GM18858 (cell line): ENCODE results near the gene PIP5K1B.
A peak's percentile ranks its signal among the peaks of the same experiment; 100 is the strongest.
"Not testable (repeated sequence)": the region's sequence is repeated elsewhere in the genome, so short reads cannot be mapped to it uniquely, and the experiment has no call there.

ENCODE experiments used
- ATAC-seq: cut with Tn5 transposase; IDR thresholded peaks from one replicate; pipeline ENCODE4 v1.9.1; 2021; ENCODE audit not compliant: unreplicated experiment

Gene PIP5K1B

GRCh38 chr9:68704814-68705530 is at the start of gene PIP5K1B:
PIP5K1B (plus strand) TSS chr9:68705240; CDS start chr9:68822615, 117,375 bp downstream.
- ATAC-seq: peak; percentile 66

- no peak for ATAC-seq
Measured at GRCh38 chr9:68664036-68664435, 41.0 kb upstream of the PIP5K1B start.

DNA sequence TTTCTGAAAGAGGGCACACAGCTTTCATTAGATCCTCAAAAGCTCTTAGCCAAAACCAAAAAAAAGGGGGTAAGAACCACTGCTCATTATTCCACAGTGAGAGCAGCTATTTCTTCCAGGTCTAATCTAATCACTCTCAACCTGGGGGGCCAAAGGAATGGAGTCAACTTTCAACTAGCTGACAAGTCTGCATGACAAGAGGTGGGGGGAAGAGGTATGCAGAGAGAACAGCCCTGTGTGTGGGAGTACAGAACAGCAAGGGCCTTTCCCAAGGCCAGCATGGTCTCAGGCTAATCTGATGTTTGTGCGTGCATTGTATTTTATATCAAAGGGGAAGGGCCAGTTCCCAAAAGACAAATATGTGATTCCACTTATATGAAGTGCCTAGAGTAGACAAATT is 36.9 kb upstream of the PIP5K1B start:
- no peak for ATAC-seq

GRCh38 chr9:68669218-68669617 is 35.8 kb upstream of the PIP5K1B start:
- ATAC-seq: no peak

DNA sequence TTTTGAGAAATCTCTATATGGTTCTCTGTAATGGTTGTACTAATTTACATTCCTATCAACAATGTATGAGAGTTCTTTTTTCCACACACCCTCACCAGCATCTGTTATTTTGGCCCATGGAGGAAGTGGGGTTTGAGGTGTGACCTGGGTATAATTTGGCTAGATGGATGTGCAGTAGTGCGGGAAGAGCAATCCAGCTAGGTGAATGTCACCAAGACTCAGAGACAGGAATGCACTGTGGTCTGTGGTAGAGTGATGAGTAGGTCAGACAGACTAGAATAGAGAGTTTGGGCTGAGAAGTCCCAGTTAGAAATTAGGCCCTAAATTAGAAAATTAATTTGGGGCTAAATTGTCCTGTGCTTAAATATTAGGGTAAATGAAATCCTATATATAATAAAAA is 32.8 kb upstream of the PIP5K1B start:
- ATAC-seq: peak; percentile 76

- ATAC-seq: no peak
Measured at GRCh38 chr9:68672625-68673024, 32.4 kb upstream of the PIP5K1B start.

- ATAC-seq: no peak
Measured at GRCh38 chr9:68678430-68678829, 26.6 kb upstream of the PIP5K1B start.

GRCh38 chr9:68683433-68683832 is 21.6 kb upstream of the PIP5K1B start:
- ATAC-seq: no peak

DNA sequence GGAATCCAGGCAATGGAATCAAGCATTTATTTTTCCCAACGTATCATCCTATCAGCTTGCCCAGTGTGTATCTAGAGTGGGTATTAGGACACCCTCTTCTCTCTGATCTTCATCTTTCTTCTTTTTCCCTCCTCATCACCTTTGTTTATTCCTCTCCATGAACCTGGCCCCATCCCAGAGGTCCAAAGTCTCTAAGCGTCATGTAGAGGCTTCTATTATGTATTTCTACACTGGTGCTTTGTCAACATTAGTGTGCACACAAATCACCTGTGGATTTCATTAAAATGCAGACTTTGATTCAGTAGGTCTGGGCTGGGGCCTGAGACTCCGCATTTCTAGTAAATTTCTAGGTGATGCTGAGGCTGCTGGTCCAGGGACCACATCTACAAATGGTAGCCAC is 19.8 kb upstream of the PIP5K1B start:
- ATAC-seq: no peak

- ATAC-seq: peak; percentile 61
Measured at GRCh38 chr9:68685770-68686169, 19.3 kb upstream of the PIP5K1B start.

- no peak for ATAC-seq
Measured at GRCh38 chr9:68690088-68690487, 15.0 kb upstream of the PIP5K1B start.

- no peak for ATAC-seq
Measured at GRCh38 chr9:68692519-68692918, 12.5 kb upstream of the PIP5K1B start.

DNA sequence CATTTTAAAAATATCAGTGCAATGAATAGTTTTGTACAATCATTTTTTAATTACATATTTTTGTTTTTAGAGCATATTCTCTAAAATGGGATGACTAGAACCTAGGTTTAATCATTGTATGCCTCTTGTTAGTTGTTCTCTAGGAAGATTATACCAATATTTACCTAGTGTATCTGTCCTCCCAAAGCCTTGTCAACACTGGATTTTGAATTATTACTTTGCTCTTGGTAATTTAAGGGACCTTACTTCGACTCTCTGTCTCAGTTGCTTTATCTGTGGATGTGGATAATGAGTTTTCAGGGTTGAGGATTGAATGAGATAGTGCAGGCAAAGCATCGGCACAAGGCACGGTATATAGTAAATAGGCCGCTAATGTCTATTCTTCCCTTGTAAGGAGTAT is 10.9 kb upstream of the PIP5K1B start:
- no peak for ATAC-seq

DNA sequence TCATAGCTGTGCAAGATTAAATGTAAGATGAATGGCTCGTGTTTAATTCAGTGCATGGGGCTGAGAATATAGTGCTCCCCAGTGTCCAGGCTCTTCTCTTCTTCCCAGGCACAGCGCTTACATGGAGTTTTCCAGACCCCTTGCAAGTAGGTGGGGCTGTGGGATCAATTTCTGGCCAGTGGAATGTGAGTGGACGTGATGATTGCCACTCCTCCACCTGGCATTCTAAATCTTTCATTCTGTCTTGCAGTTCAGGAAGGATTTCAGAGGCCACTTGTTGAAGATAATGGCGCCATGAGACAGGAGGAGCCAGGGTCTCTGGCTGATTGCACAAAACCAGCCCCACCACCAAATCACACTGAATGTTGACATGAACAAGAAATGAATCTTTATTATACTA is 7.2 kb upstream of the PIP5K1B start:
- no peak for ATAC-seq

DNA sequence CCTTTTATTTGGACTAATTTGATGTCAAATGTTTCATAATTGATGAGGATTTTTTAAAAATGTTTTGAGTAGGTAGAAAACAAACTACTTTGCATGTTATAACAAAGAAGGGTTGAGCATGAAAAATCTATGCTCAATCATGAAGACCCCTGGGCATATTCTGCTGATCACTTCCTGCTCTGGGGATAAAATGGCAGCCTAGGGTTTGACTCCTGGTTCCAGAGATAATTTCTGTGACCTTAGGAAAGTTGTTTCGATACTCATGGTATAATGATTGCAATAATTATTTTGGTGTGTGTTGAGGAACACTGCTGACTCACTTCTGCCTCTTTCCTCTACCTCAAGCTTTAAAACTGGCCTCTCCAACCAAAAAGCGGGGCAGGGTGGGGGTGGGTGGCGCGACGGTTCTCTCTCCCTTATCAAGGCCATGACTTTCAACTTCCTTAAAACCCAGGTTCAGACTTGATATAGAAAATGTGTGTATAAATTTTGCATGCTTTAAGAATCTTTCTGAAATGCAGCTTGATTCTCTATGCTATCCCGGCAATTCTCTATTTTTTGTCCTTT is 6.0 kb upstream of the PIP5K1B start:
- ATAC-seq: no peak

DNA sequence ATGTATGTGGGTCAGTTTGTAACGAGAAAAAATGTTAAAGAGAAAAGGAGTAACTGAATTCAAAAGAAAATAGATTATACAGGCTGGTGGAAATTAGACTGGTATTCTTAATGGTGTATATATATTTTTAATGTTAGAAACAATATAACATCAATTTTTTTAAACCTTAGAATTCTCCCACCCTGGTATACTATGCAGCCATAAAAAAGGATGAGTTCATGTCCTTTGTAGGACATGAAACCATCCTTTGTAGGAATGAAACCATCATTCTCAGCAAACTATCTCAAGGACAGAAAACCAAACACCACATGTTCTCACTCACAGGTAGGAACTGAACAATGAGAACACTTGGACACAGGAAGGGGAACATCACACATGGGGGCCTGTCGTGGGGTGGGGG is 5.4 kb upstream of the PIP5K1B start:
- ATAC-seq: not testable (repeated sequence)

- ATAC-seq: no peak
Measured at GRCh38 chr9:68702493-68702892, 2.5 kb upstream of the PIP5K1B start.

DNA sequence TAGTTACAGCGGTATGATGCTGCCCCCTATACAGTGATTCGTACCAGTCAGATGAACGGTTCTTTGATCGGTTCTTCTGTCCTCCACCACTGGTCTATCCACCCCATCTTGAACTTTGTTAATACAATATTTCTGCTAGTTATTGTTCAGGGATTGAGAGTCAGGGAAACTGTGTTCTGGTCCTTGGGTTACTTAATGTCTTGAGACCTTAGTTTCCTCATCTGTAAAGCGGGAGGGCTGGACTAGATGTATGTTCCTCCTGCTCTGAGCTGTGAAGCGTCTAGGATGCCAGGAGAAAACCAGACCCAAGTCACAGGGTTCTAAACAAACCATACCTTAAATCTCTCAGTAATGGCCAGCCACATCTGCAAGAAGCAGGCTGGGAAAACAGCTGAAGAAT is 1.4 kb upstream of the PIP5K1B start:
- no peak for ATAC-seq

GRCh38 chr9:68704498-68704813 is 584 bp upstream of the PIP5K1B start:
- ATAC-seq: no peak

- ATAC-seq: no peak
Measured at GRCh38 chr9:68705531-68706362, 707 bp downstream of the PIP5K1B start.

- ATAC-seq: peak; percentile 32
Measured at GRCh38 chr9:68706363-68707201, 1.5 kb downstream of the PIP5K1B start.
